Choroid plexus epithelial cell (primary cell): ENCODE measurements around the gene INTU.
"Not testable (repeated sequence)": the region's sequence is repeated elsewhere in the genome, so short reads cannot be mapped to it uniquely, and the experiment has no call there.

Experiments
- DNase-seq: peaks from one replicate; pipeline ENCODE4 v3.0.0-alpha.2; 2010; ENCODE audit warnings: low read depth
- H3K4me3 ChIP-seq: 2 replicates; pipeline ENCODE4 v1.5.1; 2011; ENCODE audit warnings: low read depth, mild to moderate bottlenecking, control low read depth, low read length, moderate library complexity
- TF ChIP-seq, protein P1 (sequence below): conservative IDR thresholded peaks from 2 replicates; pipeline ENCODE4 v1.5.1; 2011; ENCODE audit warnings: low read depth, mild to moderate bottlenecking, control low read depth, inconsistent platforms, low read length, moderate library complexity

Gene INTU

DNA sequence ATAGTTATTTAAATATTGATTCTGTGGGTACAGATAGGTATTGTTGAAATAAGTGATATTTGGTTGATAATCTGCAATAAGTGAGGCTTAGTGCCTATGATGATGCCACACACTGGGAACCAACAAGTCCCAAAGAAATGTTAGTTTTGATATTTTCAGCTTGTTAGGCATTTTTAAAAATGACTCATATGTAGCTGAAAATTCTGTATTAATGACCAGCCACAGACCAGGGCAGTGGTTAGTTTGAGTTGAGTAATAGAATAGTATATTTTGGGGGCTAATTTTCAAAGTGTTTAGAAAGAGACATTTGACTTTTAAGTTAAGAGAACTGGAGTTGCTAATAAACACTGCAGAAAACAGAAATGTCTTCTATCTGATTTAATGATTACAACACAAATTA lies 9.4 kb downstream of the INTU start:
- peak; percentile 26 for DNase-seq
- TF ChIP-seq, protein P1, sequence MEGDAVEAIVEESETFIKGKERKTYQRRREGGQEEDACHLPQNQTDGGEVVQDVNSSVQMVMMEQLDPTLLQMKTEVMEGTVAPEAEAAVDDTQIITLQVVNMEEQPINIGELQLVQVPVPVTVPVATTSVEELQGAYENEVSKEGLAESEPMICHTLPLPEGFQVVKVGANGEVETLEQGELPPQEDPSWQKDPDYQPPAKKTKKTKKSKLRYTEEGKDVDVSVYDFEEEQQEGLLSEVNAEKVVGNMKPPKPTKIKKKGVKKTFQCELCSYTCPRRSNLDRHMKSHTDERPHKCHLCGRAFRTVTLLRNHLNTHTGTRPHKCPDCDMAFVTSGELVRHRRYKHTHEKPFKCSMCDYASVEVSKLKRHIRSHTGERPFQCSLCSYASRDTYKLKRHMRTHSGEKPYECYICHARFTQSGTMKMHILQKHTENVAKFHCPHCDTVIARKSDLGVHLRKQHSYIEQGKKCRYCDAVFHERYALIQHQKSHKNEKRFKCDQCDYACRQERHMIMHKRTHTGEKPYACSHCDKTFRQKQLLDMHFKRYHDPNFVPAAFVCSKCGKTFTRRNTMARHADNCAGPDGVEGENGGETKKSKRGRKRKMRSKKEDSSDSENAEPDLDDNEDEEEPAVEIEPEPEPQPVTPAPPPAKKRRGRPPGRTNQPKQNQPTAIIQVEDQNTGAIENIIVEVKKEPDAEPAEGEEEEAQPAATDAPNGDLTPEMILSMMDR = no peak
- no peak overlapping the region for H3K4me3 ChIP-seq

DNA sequence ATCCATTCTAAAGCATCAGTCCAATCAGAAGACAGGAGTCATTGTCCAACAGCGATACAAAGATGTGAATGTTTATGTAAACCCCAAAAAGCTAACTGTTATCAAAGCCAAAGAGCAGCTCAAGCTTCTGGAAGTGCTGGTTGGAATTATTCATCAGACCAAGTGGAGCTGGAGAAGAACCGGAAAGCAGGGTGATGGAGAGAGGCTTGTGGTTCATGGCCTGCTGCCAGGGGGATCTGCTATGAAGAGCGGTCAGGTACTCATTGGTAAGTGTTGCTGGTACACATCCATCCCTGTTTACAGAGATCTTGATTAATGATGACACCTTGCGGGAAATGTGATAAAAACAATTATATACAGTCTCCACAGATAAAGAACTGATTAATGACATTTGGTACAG lies 11.0 kb downstream of the INTU start:
- no peak for DNase-seq
- TF ChIP-seq, protein P1 = no peak
- H3K4me3 ChIP-seq = no peak overlapping the region

DNA sequence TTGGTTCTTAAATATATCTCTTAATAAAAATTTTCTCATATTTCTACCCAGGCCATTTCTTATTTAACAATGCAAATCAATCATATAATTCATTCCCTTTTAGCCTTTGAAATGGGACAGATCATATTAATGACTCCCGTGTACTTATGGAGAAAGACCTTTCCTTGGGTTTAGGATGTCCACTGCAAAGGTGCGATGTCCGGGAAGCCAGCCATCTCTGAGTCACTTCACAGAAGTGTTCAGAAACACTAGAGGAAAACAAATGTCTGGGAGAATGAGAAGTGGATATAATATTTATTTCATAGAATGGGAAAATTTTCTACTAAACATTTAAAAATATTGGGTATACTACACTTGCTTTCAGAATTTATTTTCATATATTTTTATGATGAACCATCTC lies 15.3 kb downstream of the INTU start:
- H3K4me3 ChIP-seq = no peak overlapping the region
- TF ChIP-seq, protein P1 = no peak
- no peak for DNase-seq

DNA sequence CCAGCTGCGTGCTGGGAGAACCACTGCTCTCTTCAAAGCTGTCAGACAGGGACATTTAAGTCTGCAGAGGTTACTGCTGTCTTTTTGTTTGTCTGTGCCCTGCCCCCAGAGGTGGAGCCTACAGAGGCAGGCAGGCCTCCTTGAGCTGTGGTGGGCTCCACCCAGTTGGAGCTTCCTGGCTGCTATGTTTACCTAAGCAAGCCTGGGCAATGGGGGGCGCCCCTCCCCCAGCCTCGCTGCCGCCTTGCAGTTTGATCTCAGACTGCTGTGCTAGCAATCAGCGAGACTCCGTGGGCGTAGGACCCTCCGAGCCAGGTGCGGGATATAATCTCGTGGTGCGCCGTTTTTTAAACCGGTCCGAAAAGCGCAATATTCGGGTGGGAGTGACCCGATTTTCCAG lies 22.8 kb downstream of the INTU start:
- not testable (repeated sequence) for DNase-seq

DNA sequence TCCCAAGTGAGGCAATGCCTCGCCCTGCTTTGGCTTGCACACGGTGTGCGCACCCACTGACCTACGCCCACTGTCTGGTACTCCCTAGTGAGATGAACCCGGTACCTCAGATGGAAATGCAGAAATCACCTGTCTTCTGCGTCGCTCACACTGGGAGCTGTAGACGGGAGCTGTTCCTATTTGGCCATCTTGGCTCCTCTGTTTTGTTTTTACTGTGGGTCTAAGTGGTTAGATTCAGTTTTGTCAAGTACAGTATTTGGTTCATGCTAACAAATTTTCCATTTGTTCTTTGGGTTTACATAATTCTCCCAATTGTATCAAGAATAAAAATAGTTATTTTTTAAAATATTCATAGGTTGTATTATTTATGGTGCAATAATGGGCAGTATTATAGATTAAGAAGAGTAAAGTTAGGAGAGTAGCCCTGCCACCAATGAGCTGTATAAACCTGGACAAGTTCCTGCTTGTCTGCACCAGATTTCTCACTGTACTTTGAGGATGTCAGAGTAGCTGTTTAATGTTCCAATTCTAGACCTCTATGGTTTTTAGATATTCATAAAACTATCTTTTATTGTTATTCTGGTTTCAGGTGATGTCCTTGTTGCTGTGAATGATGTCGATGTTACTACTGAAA lies 23.4 kb downstream of the INTU start:
- TF ChIP-seq, protein P1 = no peak
- no peak overlapping the region for H3K4me3 ChIP-seq
- no peak for DNase-seq

More for the DNA sequence above, 22.8 kb downstream of the INTU start:
- H3K4me3 ChIP-seq = not testable (repeated sequence)

DNA sequence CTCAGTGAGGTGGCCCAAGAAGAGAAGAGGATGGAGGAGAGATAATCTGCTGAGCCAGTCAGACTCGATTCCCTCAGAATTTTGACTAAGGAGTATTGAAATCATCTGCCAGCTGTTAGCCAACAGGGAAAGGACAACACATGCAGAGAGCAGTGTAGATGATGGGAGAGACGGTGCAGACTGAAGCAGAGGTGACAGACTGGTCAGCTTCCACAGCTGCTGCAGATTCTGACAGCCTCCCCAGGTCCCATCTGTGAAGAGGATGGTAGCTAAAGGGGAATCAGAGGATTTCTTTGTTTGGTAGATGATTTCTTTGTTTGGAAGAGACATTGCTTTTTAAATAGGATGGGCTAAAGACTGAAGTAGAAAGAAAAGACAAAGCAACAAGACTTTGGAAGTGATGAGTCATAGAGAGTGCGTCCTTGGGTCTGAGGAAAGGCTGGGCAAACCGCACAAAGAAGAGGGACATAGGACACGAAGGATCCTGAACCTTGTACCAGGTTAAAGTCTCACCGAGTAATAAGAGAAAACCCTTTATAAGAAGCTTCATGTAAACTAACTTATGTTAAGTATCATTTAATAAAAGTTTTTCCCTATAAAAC lies 27.6 kb downstream of the INTU start:
- no peak for DNase-seq
- TF ChIP-seq, protein P1 = no peak
- H3K4me3 ChIP-seq = no peak overlapping the region

DNA sequence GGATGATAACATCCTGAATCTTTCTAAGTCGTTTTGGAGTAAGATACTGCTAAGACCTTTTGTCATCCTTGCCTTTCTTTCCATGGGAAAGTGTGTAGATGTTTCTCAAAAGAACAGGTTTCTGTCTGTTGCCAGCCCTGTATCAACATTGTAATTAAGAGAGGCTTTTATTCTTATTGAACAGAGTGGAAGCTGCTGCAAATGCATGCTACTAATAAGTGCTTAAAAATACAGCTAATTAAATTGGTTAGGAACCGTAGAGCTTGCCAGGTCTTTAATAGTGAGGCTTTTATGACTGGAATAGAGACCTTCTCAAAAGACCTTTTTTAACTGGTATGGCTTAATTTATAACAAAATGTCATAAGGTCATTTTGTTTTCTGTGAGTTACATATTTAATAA lies 34.4 kb downstream of the INTU start:
- H3K4me3 ChIP-seq = no peak overlapping the region
- TF ChIP-seq, protein P1 = no peak
- DNase-seq = no peak
